ENCODE measurements around the gene DCAF17. TPM values are rescaled to one million over a fixed set of nuclear protein-coding genes. Genes with fewer than 3 reads are reported as not detected.

The DCAF17 gene
- polyA plus RNA-seq, 2 of the 4 experiments (the other 2 are of a cell fraction): 11.5 to 26.9 TPM

GRCh38 chr2:171459498-171459897, 25.5 kb downstream of the DCAF17 start:
- Histone ChIP-seq H3K4me3 (no peak overlapping the region), H3K27ac (no peak overlapping the region), H3K9me3 (peaks cover 13% of the 10 kb centered on the region; the same call in 2 of the 3 replicates), H3K4me1 (no peaks in the 10 kb centered on the region), H3K4me2 (no peak overlapping the region)
- DNase-seq (ENCODE audit: low read depth in 1 of 2, low spot score in 1 of 2) (no peak), FAIRE-seq (no peak), ATAC-seq (no peak)
- TF ChIP-seq NR3C1 (IDR thresholded peaks at IDR 0.05) (no peak), RNF2 (IDR thresholded peaks at IDR 0.05; ENCODE audit: borderline replicate concordance, low read depth) (no peak), HOXB5 (CRISPR knock-in tag; IDR thresholded peaks at IDR 0.05) (no peak)
- POLR2A ChIA-PET: interaction anchor here (1.0 kb wide), 1 partner anchor 26 kb away, joined by 4 read pairs; the partner anchor contains the start of genes DCAF17 and METTL8
- CTCF ChIA-PET: interaction anchor here (0.6 to 1.0 kb wide), 2 partner anchors 10 to 30 kb away, joined by 3 read pairs; no protein-coding TSS in a partner anchor

GRCh38 chr2:171460537-171460936, 26.5 kb downstream of the DCAF17 start:
- no peak overlapping the region for H3K4me3 ChIP-seq
- ChIA-PET POLR2A (no interaction called here), CTCF (no interaction called here)
- no peak overlapping the region for H3K4me2 ChIP-seq
- no peak for TF ChIP-seq RFX5 (IDR thresholded peaks at IDR 0.05)
- no peak for TF ChIP-seq CHD2 (IDR thresholded peaks at IDR 0.05; ENCODE audit: low read length, partially characterized antibody)
- TF ChIP-seq HMGXB4 (CRISPR knock-in tag; IDR thresholded peaks at IDR 0.05; ENCODE audit: borderline replicate concordance): no peak
- no peak for TF ChIP-seq HOXB13 (CRISPR knock-in tag; IDR thresholded peaks at IDR 0.05; ENCODE audit: low read depth)
- no peak for TF ChIP-seq ZSCAN20 (CRISPR knock-in tag; IDR thresholded peaks at IDR 0.05)
- TF ChIP-seq KDM5A (IDR thresholded peaks at IDR 0.05): no peak
- TF ChIP-seq MAFK (IDR thresholded peaks at IDR 0.05; ENCODE audit: partially characterized antibody): no peak
- TF ChIP-seq NFE2L2 (conservative IDR thresholded peaks at IDR 0.05; ENCODE audit: low read length): no peak
- TF ChIP-seq ESRRA (IDR thresholded peaks at IDR 0.05; ENCODE audit: borderline replicate concordance, low read length): no peak
- no peak for TF ChIP-seq PBX3 (IDR thresholded peaks at IDR 0.05)
- TF ChIP-seq MAZ (IDR thresholded peaks at IDR 0.05; ENCODE audit: borderline replicate concordance, low read depth, low read length): no peak
- TF ChIP-seq HOXA7 (CRISPR knock-in tag; IDR thresholded peaks at IDR 0.05): no peak
- DNase-seq (ENCODE audit: low read depth in 1 of 2, low spot score in 1 of 2): no peak
- 100% methylated on average over 1 of the region's 1 CpG for WGBS (ENCODE audit: missing lambda C conversion rate)
- H3K4me1 ChIP-seq: no peaks in the 10 kb centered on the region
- FAIRE-seq: no peak
- H3K9me3 ChIP-seq: peaks cover 13% of the 10 kb centered on the region; the same call in 2 of the 3 replicates
- no peak overlapping the region for H3K27ac ChIP-seq
- no peak for ATAC-seq

GRCh38 chr2:171469176-171469575, 35.1 kb downstream of the DCAF17 start:
- WGBS (ENCODE audit: missing lambda C conversion rate): 94% methylated on average over 4 of the region's 4 CpGs
- Histone ChIP-seq H3K4me2 (no peak overlapping the region), H3K4me3 (no peak overlapping the region), H3K9me3 (no peaks in the 10 kb centered on the region), H3K4me1 (no peaks in the 10 kb centered on the region), H3K27ac (no peak overlapping the region)
- ChIA-PET CTCF (interaction anchor here (0.9 kb wide), 1 partner anchor 703 kb away, joined by 3 read pairs; no protein-coding TSS in a partner anchor), POLR2A (no interaction called here)
- FAIRE-seq (no peak), ATAC-seq (no peak), DNase-seq (ENCODE audit: low read depth in 1 of 2, low spot score in 1 of 2) (no peak)
- TF ChIP-seq ESRRA (IDR thresholded peaks at IDR 0.05; ENCODE audit: borderline replicate concordance, low read length): no peak
- no peak for TF ChIP-seq HES2 (IDR thresholded peaks at IDR 0.05)
- no peak for TF ChIP-seq BHLHE40 (IDR thresholded peaks at IDR 0.05; ENCODE audit: low read depth, low read length)
- TF ChIP-seq ATOH8 (CRISPR knock-in tag; IDR thresholded peaks at IDR 0.05; ENCODE audit: low read depth): no peak
- TF ChIP-seq KDM1A (IDR thresholded peaks at IDR 0.05; ENCODE audit: low read depth): no peak
- no peak for TF ChIP-seq POLR2A (IDR thresholded peaks at IDR 0.05; ENCODE audit: low read length)
- no peak for TF ChIP-seq ZSCAN20 (CRISPR knock-in tag; IDR thresholded peaks at IDR 0.05)
- TF ChIP-seq SREBF2 (IDR thresholded peaks at IDR 0.05): no peak
- no peak for TF ChIP-seq JUN (IDR thresholded peaks at IDR 0.05)
- no peak for TF ChIP-seq USF2 (IDR thresholded peaks at IDR 0.05)

Data from A549 (cell line).